Suprapubic skin (tissue), 4 donors: Measurements from ENCODE around the gene CD24.
"Not testable (repeated sequence)": the region's sequence is repeated elsewhere in the genome, so short reads cannot be mapped to it uniquely, and the experiment has no call there.

Experiments
- CTCF ChIP-seq, 2 donors: fragments of 200-600 bp in 1 of 2; fragments of 450-650 bp in 1 of 2; sonication (generic) in 1 of 2; IDR thresholded peaks; one replicate each; pipeline ENCODE4 v1.5.1; 2016 to 2019; ENCODE audit warnings: antibody characterized with exemption in 2 of 2, mild to moderate bottlenecking in 1 of 2, moderate library complexity in 1 of 2
- EP300 ChIP-seq: sonication (generic); formaldehyde crosslinking; IDR thresholded peaks from one replicate; pipeline ENCODE4 v1.6.1; 2017; ENCODE audit warnings: antibody characterized with exemption
- POLR2A ChIP-seq, 2 donors: fragments of 450-650 bp; IDR thresholded peaks; one replicate each; pipeline ENCODE4 v1.6.1; 2017; ENCODE audit warnings: antibody characterized with exemption in 2 of 2, mild to moderate bottlenecking in 2 of 2, moderate library complexity in 2 of 2
- POLR2AphosphoS5 ChIP-seq, 3 donors: sonication (generic); formaldehyde crosslinking; IDR thresholded peaks; one replicate each; pipeline ENCODE4 v1.6.1; 2017; ENCODE audit warnings: antibody characterized with exemption in 3 of 3

GRCh38 chr6:107019628-107020027 is 45.1 kb upstream of the CD24 start:
- not testable (repeated sequence) for TF ChIP-seq POLR2A (IDR thresholded peaks at IDR 0.05); POLR2AphosphoS5 (IDR thresholded peaks at IDR 0.05); CTCF (IDR thresholded peaks at IDR 0.05); EP300
